ENCODE measurements around the gene TMEM98.

DNA sequence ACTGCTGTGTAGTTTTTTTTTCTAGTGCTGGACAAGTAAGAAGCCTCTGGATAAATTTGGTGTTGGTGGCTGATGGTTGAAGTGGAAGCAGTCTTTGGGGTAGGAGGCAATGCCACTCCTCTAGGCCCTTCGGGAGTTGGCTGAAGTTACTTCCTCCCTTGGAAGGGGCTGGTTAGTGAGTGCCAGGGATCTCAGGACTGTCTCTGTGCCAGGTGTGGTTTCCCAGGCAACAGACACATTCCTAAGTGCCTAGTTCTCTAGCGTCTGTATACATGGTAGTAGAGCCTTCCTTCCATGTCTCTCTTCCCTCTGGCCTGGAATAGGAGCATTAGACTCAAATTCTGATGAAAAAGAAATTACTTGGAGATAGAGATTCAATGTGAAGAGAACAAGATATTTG lies 15.3 kb downstream of the TMEM98 start:
- TF ChIP-seq POLR2A (IDR thresholded peaks at IDR 0.05), result no peak
- TF ChIP-seq, protein P1, sequence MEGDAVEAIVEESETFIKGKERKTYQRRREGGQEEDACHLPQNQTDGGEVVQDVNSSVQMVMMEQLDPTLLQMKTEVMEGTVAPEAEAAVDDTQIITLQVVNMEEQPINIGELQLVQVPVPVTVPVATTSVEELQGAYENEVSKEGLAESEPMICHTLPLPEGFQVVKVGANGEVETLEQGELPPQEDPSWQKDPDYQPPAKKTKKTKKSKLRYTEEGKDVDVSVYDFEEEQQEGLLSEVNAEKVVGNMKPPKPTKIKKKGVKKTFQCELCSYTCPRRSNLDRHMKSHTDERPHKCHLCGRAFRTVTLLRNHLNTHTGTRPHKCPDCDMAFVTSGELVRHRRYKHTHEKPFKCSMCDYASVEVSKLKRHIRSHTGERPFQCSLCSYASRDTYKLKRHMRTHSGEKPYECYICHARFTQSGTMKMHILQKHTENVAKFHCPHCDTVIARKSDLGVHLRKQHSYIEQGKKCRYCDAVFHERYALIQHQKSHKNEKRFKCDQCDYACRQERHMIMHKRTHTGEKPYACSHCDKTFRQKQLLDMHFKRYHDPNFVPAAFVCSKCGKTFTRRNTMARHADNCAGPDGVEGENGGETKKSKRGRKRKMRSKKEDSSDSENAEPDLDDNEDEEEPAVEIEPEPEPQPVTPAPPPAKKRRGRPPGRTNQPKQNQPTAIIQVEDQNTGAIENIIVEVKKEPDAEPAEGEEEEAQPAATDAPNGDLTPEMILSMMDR (IDR thresholded peaks at IDR 0.05), result no peak
